ENCODE data around the gene HEBP1.

HEBP1 gene

DNA sequence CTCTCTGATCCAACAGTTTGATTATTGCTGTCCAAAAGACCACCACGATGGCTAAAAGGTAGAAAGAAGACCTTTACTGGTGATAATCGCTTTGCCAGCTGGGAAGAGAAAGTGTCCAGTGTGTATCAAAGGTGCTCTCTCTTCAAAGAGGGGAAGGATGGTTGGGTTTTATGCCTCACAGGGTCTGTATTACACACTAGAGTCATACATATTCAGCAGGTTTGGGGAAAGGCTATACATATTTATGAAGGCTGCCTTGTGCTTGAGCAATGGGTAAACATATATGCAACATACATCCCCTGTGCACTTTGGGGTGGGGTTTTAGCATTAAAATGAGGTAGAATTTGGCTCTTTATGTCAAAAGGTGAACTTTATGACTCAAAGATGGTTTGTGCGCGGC is 66.3 kb downstream of the HEBP1 start:
- Mint-ChIP-seq H3K27me3 (no peaks in the 10 kb centered on the region), H3K4me1 (ENCODE audit: low read depth) (no peaks in the 10 kb centered on the region), H3K36me3 (no peaks in the 10 kb centered on the region), H3K4me3 (no peak overlapping the region), H3K27ac (no peak overlapping the region), H3K9me3 (ENCODE audit: low read depth) (no peaks in the 10 kb centered on the region)

DNA sequence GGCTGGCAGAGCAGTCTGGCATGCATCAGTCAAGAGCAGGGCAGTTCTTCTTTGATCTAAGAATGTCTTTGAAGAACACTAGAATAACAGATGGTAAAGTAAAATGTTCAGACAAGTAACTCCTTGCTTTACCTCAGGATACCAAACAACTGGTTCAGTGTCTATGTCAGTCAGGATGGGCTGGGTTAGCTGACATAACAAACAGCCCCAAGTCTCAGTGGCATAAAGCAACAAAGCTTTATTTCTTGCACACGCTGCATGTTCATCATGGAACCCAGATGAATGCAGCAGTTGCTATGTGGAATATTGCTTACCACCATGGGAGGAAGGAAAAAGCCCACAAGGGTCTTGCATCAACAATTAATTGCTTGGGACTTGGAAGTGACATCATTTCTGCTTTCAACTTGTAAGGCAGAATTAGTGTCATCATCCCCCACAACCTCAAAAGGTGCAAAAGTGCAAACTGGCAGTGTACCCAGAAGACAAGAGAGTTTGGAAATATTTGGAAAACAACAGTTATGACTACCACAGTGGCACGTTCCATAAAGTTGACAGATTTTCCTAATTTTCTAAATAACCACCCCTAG is 69.3 kb downstream of the HEBP1 start:
- H3K4me3 Mint-ChIP-seq, result no peak overlapping the region
- H3K4me1 Mint-ChIP-seq (ENCODE audit: low read depth), result no peaks in the 10 kb centered on the region

DNA sequence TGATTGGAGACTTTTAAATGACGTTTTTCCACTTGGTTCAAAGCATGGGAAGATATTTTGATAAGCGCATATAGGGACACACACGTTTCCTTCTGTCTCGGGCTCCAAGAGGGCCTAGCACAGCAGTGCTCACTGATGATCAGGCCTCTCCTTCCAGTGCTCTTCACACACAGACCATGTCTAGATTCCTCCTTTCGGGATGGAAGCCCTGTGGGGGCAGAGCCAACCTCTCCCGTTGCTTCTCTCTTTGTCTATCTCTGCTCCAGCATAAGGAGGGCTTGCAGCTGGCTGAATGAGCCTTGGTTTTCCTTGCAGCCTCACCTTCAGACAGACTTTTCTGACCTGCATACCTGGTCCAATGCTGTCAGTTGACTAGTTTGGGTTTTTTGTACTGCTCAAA is 70.4 kb downstream of the HEBP1 start:
- Mint-ChIP-seq H3K36me3 (no peaks in the 10 kb centered on the region), H3K9me3 (ENCODE audit: low read depth) (no peaks in the 10 kb centered on the region), H3K27me3 (peaks cover 3% of the 10 kb centered on the region), H3K27ac (no peak overlapping the region), H3K4me1 (ENCODE audit: low read depth) (no peaks in the 10 kb centered on the region), H3K4me3 (no peak overlapping the region)

More for the DNA sequence above, 69.3 kb downstream of the HEBP1 start:
- peaks cover 3% of the 10 kb centered on the region for H3K27me3 Mint-ChIP-seq
- no peaks in the 10 kb centered on the region for H3K36me3 Mint-ChIP-seq
- no peak overlapping the region for H3K27ac Mint-ChIP-seq
- H3K9me3 Mint-ChIP-seq (ENCODE audit: low read depth), result no peaks in the 10 kb centered on the region

DNA sequence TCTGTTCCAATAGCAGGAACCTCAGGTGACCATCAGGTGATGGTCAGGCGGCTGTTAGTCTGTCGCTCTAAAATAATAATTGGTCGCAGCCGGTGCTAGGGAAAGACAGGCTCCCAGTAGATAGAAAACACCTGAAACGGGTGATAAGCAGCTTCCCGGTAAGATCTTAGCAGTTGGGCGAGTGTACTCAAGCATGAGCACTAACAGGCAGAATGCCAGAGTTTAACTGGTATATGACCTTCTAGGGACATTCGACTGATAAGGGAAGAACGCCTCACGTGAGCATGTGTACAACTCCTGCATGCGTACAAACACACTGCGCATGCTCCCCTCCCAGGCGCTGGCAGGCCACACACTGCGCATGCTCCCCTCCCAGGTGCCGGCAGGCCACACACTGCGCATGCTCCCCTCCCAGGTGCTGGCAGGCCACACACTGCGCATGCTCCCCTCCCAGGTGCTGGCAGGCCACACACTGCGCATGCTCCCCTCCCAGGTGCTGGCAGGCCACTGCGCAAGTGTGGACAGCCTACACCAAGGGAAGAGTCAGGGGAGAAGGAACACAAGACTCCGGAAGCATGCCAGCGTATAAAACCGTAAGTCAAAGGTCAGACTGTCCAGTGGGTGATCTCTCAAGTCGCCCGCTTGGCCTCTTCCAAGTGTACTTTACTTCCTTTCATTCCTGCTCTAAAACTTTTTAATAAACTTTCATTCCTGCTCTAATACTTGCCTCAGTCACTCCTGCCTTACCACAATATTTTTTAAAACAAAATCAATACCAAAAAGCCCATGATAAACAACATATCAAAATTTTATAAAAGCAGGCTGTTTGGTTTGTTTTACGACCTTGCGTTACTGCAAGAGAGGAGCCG is 72.6 kb downstream of the HEBP1 start:
- no peaks in the 10 kb centered on the region for H3K4me1 Mint-ChIP-seq (ENCODE audit: low read depth)
- no peak overlapping the region for H3K27ac Mint-ChIP-seq
- no peaks in the 10 kb centered on the region for H3K36me3 Mint-ChIP-seq
- H3K27me3 Mint-ChIP-seq, result peaks cover 3% of the 10 kb centered on the region
- H3K4me3 Mint-ChIP-seq, result no peak overlapping the region
- H3K9me3 Mint-ChIP-seq (ENCODE audit: low read depth), result no peaks in the 10 kb centered on the region

- peaks cover 3% of the 10 kb centered on the region for H3K27me3 Mint-ChIP-seq
- H3K4me3 Mint-ChIP-seq, result no peak overlapping the region
- no peaks in the 10 kb centered on the region for H3K4me1 Mint-ChIP-seq (ENCODE audit: low read depth)
- H3K9me3 Mint-ChIP-seq (ENCODE audit: low read depth), result no peaks in the 10 kb centered on the region
- no peaks in the 10 kb centered on the region for H3K36me3 Mint-ChIP-seq
- no peak overlapping the region for H3K27ac Mint-ChIP-seq
Measured at GRCh38 chr12:12926571-12927071, 73.4 kb downstream of the HEBP1 start.

GRCh38 chr12:12925388-12925787 is 74.7 kb downstream of the HEBP1 start:
- no peaks in the 10 kb centered on the region for H3K9me3 Mint-ChIP-seq (ENCODE audit: low read depth)
- H3K36me3 Mint-ChIP-seq, result no peaks in the 10 kb centered on the region
- no peaks in the 10 kb centered on the region for H3K4me1 Mint-ChIP-seq (ENCODE audit: low read depth)
- H3K27me3 Mint-ChIP-seq, result peaks cover 3% of the 10 kb centered on the region
- no peak overlapping the region for H3K4me3 Mint-ChIP-seq
- H3K27ac Mint-ChIP-seq, result no peak overlapping the region
